Naive thymus-derived CD8-positive, alpha-beta T cell (primary cell): ENCODE measurements around the gene TTN. TPM values are rescaled to one million over a fixed set of nuclear protein-coding genes. Genes with fewer than 3 reads are reported as not detected.
A peak's percentile ranks its signal among the peaks of the same experiment; 100 is the strongest.

Experiments used
- ATAC-seq, 2 donors: fragments of 150-1000 bp; cut with Tn5 transposase in 1 of 2; sonication (Bioruptor Pico), chemical (Tn5 transposase) in 1 of 2; 1 replicate in 1 of 2; 2 replicates in 1 of 2; pipeline ENCODE4 v1.10.0; 2021; ENCODE audit warnings: mild to moderate bottlenecking in 2 of 2, moderate library complexity in 2 of 2
- POLR2A ChIA-PET: fragments of 350-600 bp; sonication (Branson Sonifier 250); formaldehyde crosslinking; loops from one replicate; lab custom pipeline; 2021; ENCODE audit warnings: antibody characterized with exemption; lab: Charles Lee
- DNase-seq, 10 donors: peaks; one replicate each; pipeline versions ENCODE4 v3.0.0 to v3.0.0-alpha.2; 2020 to 2022
- H3K27ac Mint-ChIP-seq, 10 donors: one replicate each; pipeline ENCODE4 v1.8.0; 2020 to 2022; ENCODE audit warnings: mild to moderate bottlenecking in 10 of 10, mixed read lengths in 10 of 10, moderate library complexity in 4 of 10, inconsistent platforms in 1 of 10
- H3K27me3 Mint-ChIP-seq, 5 donors: one replicate each; pipeline ENCODE4 v1.8.0; 2021 to 2022; ENCODE audit warnings: mixed read lengths in 5 of 5
- H3K36me3 Mint-ChIP-seq, 3 donors: one replicate each; pipeline ENCODE4 v1.8.0; 2020 to 2022; ENCODE audit warnings: mixed read lengths in 3 of 3, mild to moderate bottlenecking in 2 of 3, inconsistent platforms in 1 of 3
- H3K4me1 Mint-ChIP-seq, 4 donors: one replicate each; pipeline ENCODE4 v1.8.0; 2021 to 2022; ENCODE audit warnings: mixed read lengths in 4 of 4
- H3K4me3 Mint-ChIP-seq, 10 donors: one replicate each; pipeline ENCODE4 v1.8.0; 2020 to 2022; ENCODE audit warnings: mild to moderate bottlenecking in 10 of 10, mixed read lengths in 10 of 10, moderate library complexity in 6 of 10, inconsistent platforms in 1 of 10
- H3K9me3 Mint-ChIP-seq, 9 donors: one replicate each; pipeline ENCODE4 v1.8.0; 2020 to 2022; ENCODE audit warnings: mixed read lengths in 9 of 9, mild to moderate bottlenecking in 3 of 9, inconsistent platforms in 1 of 9, moderate library complexity in 1 of 9
- polyA plus RNA-seq, 3 donors: library from polyadenylated mRNA; unstranded; fragments of 300-500 nt; fragmentation: Illumina TruSeq; gene quantifications; one replicate each; pipeline ENCODE4 v1.2.3, GENCODE V29; 2021
- total RNA-seq, 8 experiments: library from RNA in 2 of 8; stranded (reverse) in 2 of 8; gene quantifications; one replicate each; pipeline ENCODE4 v1.2.3 and lab custom pipeline; 2021 to 2026

The TTN gene
- total and polyA plus RNA-seq, 5 experiments from 2014 or later = 0.40 to 28.1 (median 5.7) TPM

GRCh38 chr2:178496049-178496448 is 311.2 kb downstream of the TTN start:
- no peak overlapping the region for H3K27ac Mint-ChIP-seq

GRCh38 chr2:178491612-178492011 is 315.6 kb downstream of the TTN start:
- POLR2A ChIA-PET = no interaction called here
- Mint-ChIP-seq H3K27ac (peak overlapping the region in 4 of 10 donors; percentile 2 to 58 (median 24)), H3K36me3 (peaks cover 9 to 91% (median 36%) of the 10 kb centered on the region in 3 donors), H3K4me1 (peaks cover 8 to 26% (median 19%) of the 10 kb centered on the region in 4 donors), H3K4me3 (no peak overlapping the region), H3K27me3 (no peaks in the 10 kb centered on the region), H3K9me3 (no peaks in the 10 kb centered on the region)
- DNase-seq = no peak
- no peak for ATAC-seq

More at GRCh38 chr2:178496049-178496448, 311.2 kb downstream of the TTN start:
- H3K9me3 Mint-ChIP-seq = no peaks in the 10 kb centered on the region
- POLR2A ChIA-PET = interaction anchor here (1.0 kb wide), 1 partner anchor 45 kb away, joined by 3 read pairs; the partner anchor contains the start of genes PJVK and PRKRA
- H3K4me3 Mint-ChIP-seq = no peak overlapping the region
- no peak for DNase-seq
- H3K36me3 Mint-ChIP-seq = peaks cover 4 to 87% (median 35%) of the 10 kb centered on the region in 3 donors
- ATAC-seq = no peak
- H3K4me1 Mint-ChIP-seq = peaks cover 0 to 2% (median 0%) of the 10 kb centered on the region in 4 donors
- no peaks in the 10 kb centered on the region for H3K27me3 Mint-ChIP-seq

DNA sequence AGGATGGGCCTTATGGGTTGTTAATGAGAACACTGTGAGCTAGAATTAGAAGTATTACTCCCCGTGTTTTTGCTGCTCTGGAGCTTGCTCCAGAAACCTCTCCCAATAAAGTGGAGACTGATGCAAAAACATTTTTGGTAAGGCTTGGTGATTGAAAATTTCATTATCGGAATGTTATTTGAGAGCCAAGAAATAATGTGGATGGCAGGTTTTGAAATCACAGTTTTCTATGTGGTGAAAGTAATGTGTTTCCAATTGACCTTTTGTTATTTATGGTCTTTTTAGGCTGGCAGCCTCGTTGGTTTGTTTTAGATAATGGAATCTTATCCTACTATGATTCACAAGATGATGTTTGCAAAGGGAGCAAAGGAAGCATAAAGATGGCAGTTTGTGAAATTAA is 321.9 kb downstream of the TTN start:
- peaks cover 9 to 53% (median 9%) of the 10 kb centered on the region in 3 donors for H3K36me3 Mint-ChIP-seq
- DNase-seq (no peak), ATAC-seq (no peak)
- no peak overlapping the region for H3K27ac Mint-ChIP-seq
- peaks cover 36 to 77% (median 59%) of the 10 kb centered on the region in 4 donors for H3K4me1 Mint-ChIP-seq
- peak overlapping the region in 1 of 10 donors; percentile 52 for H3K4me3 Mint-ChIP-seq
- no peaks in the 10 kb centered on the region for H3K27me3 Mint-ChIP-seq
- no peaks in the 10 kb centered on the region for H3K9me3 Mint-ChIP-seq
- POLR2A ChIA-PET = no interaction called here

- H3K4me3 Mint-ChIP-seq = peak overlapping the region in 1 of 10 donors; percentile 60
- no peaks in the 10 kb centered on the region for H3K9me3 Mint-ChIP-seq
- peaks cover 6 to 44% (median 9%) of the 10 kb centered on the region in 3 donors for H3K36me3 Mint-ChIP-seq
- no peaks in the 10 kb centered on the region for H3K27me3 Mint-ChIP-seq
- ATAC-seq (no peak), DNase-seq (peak in 1 of 10 donors; percentile 8)
- peak overlapping the region in 2 of 10 donors; percentile 26 to 43 for H3K27ac Mint-ChIP-seq
- H3K4me1 Mint-ChIP-seq = peaks cover 31 to 77% (median 62%) of the 10 kb centered on the region in 4 donors
- POLR2A ChIA-PET = no interaction called here
Observed at GRCh38 chr2:178484245-178485041, 322.8 kb downstream of the TTN start.

DNA sequence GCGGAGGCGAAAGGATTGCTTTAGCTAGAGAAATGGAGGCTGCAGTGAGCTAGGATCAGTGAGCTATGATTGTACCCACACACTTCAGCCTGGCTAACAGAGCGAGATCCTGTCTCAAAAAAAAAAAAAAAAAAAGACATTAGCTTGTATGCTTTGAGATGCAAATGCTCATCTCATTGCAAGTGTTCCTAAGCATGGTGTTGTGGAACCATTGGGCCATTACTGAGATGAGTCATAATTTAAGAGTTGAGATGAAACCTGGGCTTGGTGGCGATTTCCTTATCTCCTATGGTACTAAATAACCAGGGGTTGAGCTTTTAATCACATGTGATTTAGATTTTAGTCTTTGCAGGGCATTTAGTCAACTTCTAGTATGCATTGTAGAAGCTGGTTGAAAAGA is 324.8 kb downstream of the TTN start:
- Mint-ChIP-seq H3K4me1 (peaks cover 31 to 77% (median 67%) of the 10 kb centered on the region in 4 donors), H3K9me3 (no peaks in the 10 kb centered on the region), H3K27ac (peak overlapping the region in 3 of 10 donors; percentile 5 to 88 (median 74)), H3K27me3 (no peaks in the 10 kb centered on the region), H3K36me3 (peaks cover 6 to 26% (median 9%) of the 10 kb centered on the region in 3 donors), H3K4me3 (peak overlapping the region; percentile 61 to 97 (median 94))
- no peak for ATAC-seq
- DNase-seq = no peak
- POLR2A ChIA-PET = interaction anchor here (0.6 to 1.4 kb wide), 2 partner anchors 33 to 181 kb away, joined by 3 to 6 read pairs; no protein-coding TSS in a partner anchor

- peaks cover 24 to 63% (median 58%) of the 10 kb centered on the region in 4 donors for H3K4me1 Mint-ChIP-seq
- peak; percentile 41 to 62 for ATAC-seq
- H3K9me3 Mint-ChIP-seq = no peaks in the 10 kb centered on the region
- POLR2A ChIA-PET = interaction anchor here (1.0 to 2.2 kb wide), 4 partner anchors 14 to 67 kb away, joined by 3 to 20 read pairs (median 5); partner anchors contain the start of genes PJVK and PRKRA
- H3K4me3 Mint-ChIP-seq = peak within 1 kb of the TSS; percentile 92 to 99 (median 98)
- H3K27me3 Mint-ChIP-seq = no peaks in the 10 kb centered on the region
- H3K36me3 Mint-ChIP-seq = peaks cover 0 to 8% (median 0%) of the 10 kb centered on the region in 3 donors
- DNase-seq = peak; percentile 45 to 83 (median 66)
- H3K27ac Mint-ChIP-seq = peak within 1 kb of the TSS; percentile 96 to 99 (median 98)
Observed at GRCh38 chr2:178480227-178481181, 326.7 kb downstream of the TTN start, which contains the start of gene PLEKHA3. Gene PLEKHA3 (plus strand): TSS chr2:178480457. CDS start chr2:178480870, 413 bp downstream.

DNA sequence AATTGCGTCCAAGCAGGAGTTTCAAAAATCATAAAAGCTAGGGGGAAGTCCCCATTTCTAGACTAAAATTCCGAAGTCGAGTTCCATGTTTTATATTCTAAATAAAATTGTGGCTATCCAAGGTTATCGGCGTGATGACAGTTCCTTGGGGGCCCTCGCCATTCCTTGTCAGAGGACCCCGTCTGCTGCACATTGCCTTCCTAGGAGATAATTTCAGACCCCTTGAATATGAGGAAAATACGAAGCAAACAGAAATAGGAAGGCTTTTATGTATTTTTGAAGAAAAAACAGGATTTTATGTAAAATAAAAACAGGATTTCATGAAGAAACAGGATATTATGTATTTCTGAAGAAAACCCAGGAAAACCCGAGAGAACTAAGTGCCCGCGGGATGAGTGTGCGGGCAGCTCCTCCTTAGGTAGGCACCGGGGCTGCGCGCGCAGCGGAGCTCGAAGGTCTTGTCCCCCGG is 327.4 kb downstream of the TTN start:
- POLR2A ChIA-PET = interaction anchor here (1.0 to 2.2 kb wide), 4 partner anchors 15 to 67 kb away, joined by 3 to 20 read pairs (median 5); partner anchors contain the start of genes PJVK and PRKRA
- H3K9me3 Mint-ChIP-seq = no peaks in the 10 kb centered on the region
- peaks cover 24 to 59% (median 52%) of the 10 kb centered on the region in 4 donors for H3K4me1 Mint-ChIP-seq
- ATAC-seq = no peak
- H3K36me3 Mint-ChIP-seq = peaks cover 0 to 3% (median 0%) of the 10 kb centered on the region in 3 donors
- H3K27ac Mint-ChIP-seq = peak overlapping the region; percentile 96 to 99 (median 98)
- no peaks in the 10 kb centered on the region for H3K27me3 Mint-ChIP-seq
- H3K4me3 Mint-ChIP-seq = peak overlapping the region; percentile 92 to 99 (median 98)
- peak in 1 of 10 donors; percentile 22 for DNase-seq

DNA sequence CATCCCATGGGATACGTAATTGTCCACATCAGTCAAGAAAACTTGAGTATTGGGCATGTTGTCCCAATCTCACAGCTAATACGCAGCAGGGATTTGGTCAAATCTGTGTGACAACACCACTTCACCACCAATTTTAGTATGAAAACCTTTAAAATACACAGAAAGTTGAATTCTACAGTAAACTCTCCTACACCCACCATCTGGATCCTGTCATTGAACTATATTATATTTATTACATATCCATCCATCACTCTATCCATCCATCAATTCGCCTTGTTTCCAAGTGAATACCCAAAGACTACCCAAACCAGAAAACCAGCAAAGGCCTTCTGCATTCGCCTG is 328.0 kb downstream of the TTN start:
- H3K27ac Mint-ChIP-seq = peak overlapping the region; percentile 96 to 99 (median 98)
- H3K4me3 Mint-ChIP-seq = peak overlapping the region; percentile 92 to 99 (median 98)
- ATAC-seq = no peak
- H3K36me3 Mint-ChIP-seq = no peaks in the 10 kb centered on the region
- POLR2A ChIA-PET = interaction anchor here (1.0 to 2.2 kb wide), 4 partner anchors 16 to 66 kb away, joined by 3 to 20 read pairs (median 5); partner anchors contain the start of genes PJVK and PRKRA
- H3K27me3 Mint-ChIP-seq = no peaks in the 10 kb centered on the region
- H3K4me1 Mint-ChIP-seq = peaks cover 20 to 54% (median 47%) of the 10 kb centered on the region in 4 donors
- no peak for DNase-seq
- no peaks in the 10 kb centered on the region for H3K9me3 Mint-ChIP-seq

DNA sequence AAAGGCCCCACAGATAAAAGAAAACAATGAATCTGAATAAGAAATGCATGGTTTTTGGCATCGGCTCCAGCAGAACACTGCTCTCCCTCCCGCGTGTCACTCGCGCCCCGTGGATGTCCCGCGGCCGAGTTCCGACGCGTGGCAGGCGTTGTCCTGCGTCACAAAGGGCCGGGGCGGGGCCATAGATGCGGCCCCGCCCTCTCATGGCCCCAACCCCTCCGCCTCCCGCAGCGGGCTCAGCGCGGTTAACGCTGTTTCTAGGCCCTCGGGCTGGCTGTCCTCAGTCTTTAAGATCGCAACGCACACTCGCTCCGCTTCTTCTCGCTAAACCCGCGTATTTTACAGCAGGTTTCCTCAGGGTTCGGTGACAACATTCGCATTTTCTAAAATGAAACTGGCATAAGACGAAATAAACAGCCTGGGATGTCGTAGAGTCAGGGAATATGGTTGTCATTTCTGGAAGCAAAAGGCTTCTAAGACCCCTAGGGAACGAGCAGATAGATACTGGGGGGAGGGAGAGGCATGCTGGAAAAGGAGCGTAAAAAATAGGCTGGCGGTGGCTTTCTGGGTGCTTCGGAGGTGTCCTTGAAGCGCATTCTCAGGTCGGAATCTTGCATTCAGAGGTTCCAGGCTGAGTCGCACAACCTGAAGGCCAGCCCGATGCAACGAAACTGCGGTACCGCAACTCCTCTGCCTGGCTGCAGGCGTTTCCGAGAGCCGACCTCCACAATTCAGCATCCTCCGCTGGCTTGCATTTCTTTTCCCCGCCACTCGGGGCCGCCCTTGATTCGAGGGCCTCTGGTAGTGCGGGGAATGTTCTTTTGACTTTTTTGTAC is 328.6 kb downstream of the TTN start, which contains the start of gene FKBP7:
FKBP7 (minus strand) TSS at position 162 of the 836 bp plus-strand sequence; CDS start at position 61, 101 bp downstream.
- POLR2A ChIA-PET = interaction anchor here (1.0 to 2.2 kb wide), 3 partner anchors 16 to 45 kb away, joined by 3 to 20 read pairs (median 7); partner anchors contain the start of genes PJVK and PRKRA
- peaks cover 20 to 48% (median 42%) of the 10 kb centered on the region in 4 donors for H3K4me1 Mint-ChIP-seq
- no peaks in the 10 kb centered on the region for H3K36me3 Mint-ChIP-seq

GRCh38 chr2:178478130-178478438 is 329.1 kb downstream of the TTN start:
- Mint-ChIP-seq H3K27ac (peak overlapping the region; percentile 96 to 99 (median 98)), H3K4me1 (peaks cover 23 to 44% (median 40%) of the 10 kb centered on the region in 4 donors), H3K27me3 (no peaks in the 10 kb centered on the region), H3K9me3 (no peaks in the 10 kb centered on the region), H3K4me3 (peak overlapping the region; percentile 92 to 99 (median 98)), H3K36me3 (no peaks in the 10 kb centered on the region)
- POLR2A ChIA-PET = interaction anchor here (1.5 kb wide), 1 partner anchor 28 kb away, joined by 6 read pairs; the partner anchor contains the start of genes PJVK and PRKRA
- ATAC-seq (no peak), DNase-seq (no peak)

More for the DNA sequence above, 328.6 kb downstream of the TTN start, which contains the start of gene FKBP7:
- DNase-seq (peak; percentile 78 to 92 (median 84)), ATAC-seq (peak; percentile 74 to 77)
- Mint-ChIP-seq H3K27me3 (no peaks in the 10 kb centered on the region), H3K9me3 (no peaks in the 10 kb centered on the region), H3K27ac (peak within 1 kb of the TSS; percentile 96 to 99 (median 98)), H3K4me3 (peak within 1 kb of the TSS; percentile 92 to 99 (median 98))
